KOPT-K1 (cell line): ENCODE data around the gene RBM28.

Experiments used
- H3K27ac ChIP-seq: fragments of 200-600 bp; sonication (generic); 2 replicates; pipeline ENCODE4 v1.5.1; 2016; ENCODE audit warnings: antibody characterized with exemption, mild to moderate bottlenecking, low read depth, low read length; ENCODE audit not compliant: poor library complexity, severe bottlenecking
- H3K36me3 ChIP-seq: fragments of 200-600 bp; sonication (generic); 2 replicates; pipeline ENCODE4 v1.5.1; 2017; ENCODE audit warnings: antibody characterized with exemption, mild to moderate bottlenecking, low read length, moderate library complexity; ENCODE audit not compliant: insufficient read depth
- H3K9me3 ChIP-seq: fragments of 200-600 bp; sonication (generic); 2 replicates; pipeline ENCODE4 v1.5.1; 2017; ENCODE audit warnings: antibody characterized with exemption, low read length, mild to moderate bottlenecking; ENCODE audit not compliant: insufficient read depth, poor library complexity, severe bottlenecking

The RBM28 gene

DNA sequence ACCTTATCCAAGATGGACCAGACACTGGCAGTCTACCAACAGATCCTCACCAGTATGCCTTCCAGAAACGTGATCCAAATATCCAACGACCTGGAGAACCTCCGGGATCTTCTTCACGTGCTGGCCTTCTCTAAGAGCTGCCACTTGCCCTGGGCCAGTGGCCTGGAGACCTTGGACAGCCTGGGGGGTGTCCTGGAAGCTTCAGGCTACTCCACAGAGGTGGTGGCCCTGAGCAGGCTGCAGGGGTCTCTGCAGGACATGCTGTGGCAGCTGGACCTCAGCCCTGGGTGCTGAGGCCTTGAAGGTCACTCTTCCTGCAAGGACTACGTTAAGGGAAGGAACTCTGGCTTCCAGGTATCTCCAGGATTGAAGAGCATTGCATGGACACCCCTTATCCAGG, 89.2 kb downstream of the RBM28 start:
- Histone ChIP-seq H3K9me3 (peaks cover 5% of the 10 kb centered on the region), H3K27ac (no peak overlapping the region)

DNA sequence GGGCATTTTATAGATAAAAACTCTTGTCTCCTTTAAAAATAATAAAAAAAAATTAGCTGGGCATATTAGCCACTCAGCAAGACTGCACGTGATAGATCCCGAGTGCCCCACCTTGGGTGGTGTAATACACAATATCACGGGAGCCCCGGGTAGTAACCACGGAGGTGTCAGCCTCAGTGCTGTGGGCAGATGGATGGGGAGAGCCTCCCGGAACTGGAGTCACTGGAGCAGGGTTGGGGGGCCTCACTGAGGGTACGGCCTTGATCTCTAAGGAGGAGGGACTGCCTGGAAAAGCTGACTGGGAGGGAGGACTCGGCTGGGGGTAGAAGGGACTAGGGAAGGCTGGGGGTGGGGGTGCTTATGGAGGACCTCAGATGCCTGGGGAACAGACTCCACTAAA, 90.0 kb downstream of the RBM28 start:
- H3K27ac ChIP-seq, result no peak overlapping the region
- H3K36me3 ChIP-seq, result no peaks in the 10 kb centered on the region
- peaks cover 5% of the 10 kb centered on the region for H3K9me3 ChIP-seq

More for the DNA sequence above, 89.2 kb downstream of the RBM28 start:
- H3K36me3 ChIP-seq, result no peaks in the 10 kb centered on the region

DNA sequence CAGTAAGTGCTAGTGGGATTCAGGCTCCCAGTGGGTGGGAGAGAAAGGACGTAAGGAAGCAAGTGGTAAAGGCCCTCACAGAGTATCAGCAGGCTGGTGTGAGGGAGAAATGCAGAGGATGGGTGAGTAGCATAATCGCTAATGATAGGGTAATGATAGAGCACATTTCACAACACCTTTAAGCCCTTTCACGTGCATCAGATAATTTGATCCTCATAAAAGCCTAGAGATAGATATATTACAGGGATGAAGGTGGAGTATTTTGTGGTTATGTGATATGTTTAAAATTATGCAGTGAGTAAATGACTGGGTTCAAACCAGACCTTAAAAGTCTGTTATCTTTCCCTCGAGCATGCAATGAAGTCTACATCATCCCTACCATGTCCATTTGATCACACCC, 92.4 kb downstream of the RBM28 start:
- no peak overlapping the region for H3K27ac ChIP-seq
- peaks cover 5% of the 10 kb centered on the region for H3K9me3 ChIP-seq
- no peaks in the 10 kb centered on the region for H3K36me3 ChIP-seq
